Parathyroid adenoma (tissue), 2 donors: Measurements from ENCODE around the gene PLXDC1.
A peak's percentile ranks its signal among the peaks of the same experiment; 100 is the strongest.
"Not testable (repeated sequence)": the region's sequence is repeated elsewhere in the genome, so short reads cannot be mapped to it uniquely, and the experiment has no call there.

ENCODE experiments used
- H2AFZ ChIP-seq: fragments of 300-600 bp; sonication (generic); one replicate; pipeline ENCODE4 v1.7.0; 2017; ENCODE audit warnings: antibody characterized with exemption, mild to moderate bottlenecking
- H3K27ac ChIP-seq: fragments of 300-600 bp; sonication (generic); one replicate; pipeline ENCODE4 v1.7.0; 2017
- H3K27me3 ChIP-seq: fragments of 300-600 bp; sonication (generic); one replicate; pipeline ENCODE4 v1.7.0; 2017; ENCODE audit warnings: low read length; ENCODE audit not compliant: control insufficient read depth, insufficient read depth
- H3K36me3 ChIP-seq: fragments of 300-600 bp; sonication (generic); one replicate; pipeline ENCODE4 v1.7.0; 2017; ENCODE audit warnings: low read length; ENCODE audit not compliant: control insufficient read depth, insufficient read depth
- H3K4me1 ChIP-seq: fragments of 300-600 bp; sonication (generic); one replicate; pipeline ENCODE4 v1.7.0; 2017; ENCODE audit warnings: control low read depth
- H3K4me2 ChIP-seq: fragments of 300-600 bp; sonication (generic); one replicate; pipeline ENCODE4 v1.7.0; 2017; ENCODE audit warnings: low read length
- H3K4me3 ChIP-seq: fragments of 300-600 bp; sonication (generic); one replicate; pipeline ENCODE4 v1.7.0; 2017; ENCODE audit warnings: low read depth, low read length
- H3K79me2 ChIP-seq: fragments of 300-600 bp; sonication (generic); one replicate; pipeline ENCODE4 v1.7.0; 2017; ENCODE audit warnings: control low read depth
- H3K9ac ChIP-seq: fragments of 300-600 bp; sonication (generic); one replicate; pipeline ENCODE4 v1.7.0; 2017; ENCODE audit warnings: mild to moderate bottlenecking
- H3K9me3 ChIP-seq: fragments of 300-600 bp; sonication (generic); one replicate; pipeline ENCODE4 v1.7.0; 2017; ENCODE audit warnings: low read length; ENCODE audit not compliant: control insufficient read depth
- TF ChIP-seq, protein P1 (sequence below): fragments of 300-600 bp; sonication (generic); IDR thresholded peaks from one replicate; pipeline ENCODE4 v1.7.0; 2017; ENCODE audit warnings: antibody characterized with exemption, mild to moderate bottlenecking
- donor health status: primary hyperparathyroidism.

PLXDC1 gene

DNA sequence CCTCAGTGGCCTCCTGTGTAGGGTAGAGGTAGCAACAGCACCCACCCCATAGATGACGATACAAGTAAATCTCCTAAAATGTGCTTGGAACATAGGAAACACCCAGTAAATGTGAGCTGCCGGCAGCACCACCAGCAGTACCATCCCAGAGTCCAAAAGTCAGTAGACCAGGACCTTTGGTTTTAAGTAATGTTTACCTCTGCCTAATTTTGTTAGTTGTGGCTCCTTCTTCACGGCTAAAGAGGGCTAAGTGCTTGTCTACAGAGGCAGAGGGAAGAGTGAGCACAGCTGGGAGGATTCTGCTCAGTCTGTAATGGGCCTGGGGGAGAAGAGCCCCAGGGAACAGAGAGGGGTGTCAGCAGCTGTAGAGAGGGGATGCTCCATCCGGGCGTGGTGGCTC is 92.9 kb downstream of the PLXDC1 start:
- no peaks in the 10 kb centered on the region for H3K79me2 ChIP-seq
- TF ChIP-seq, protein P1, sequence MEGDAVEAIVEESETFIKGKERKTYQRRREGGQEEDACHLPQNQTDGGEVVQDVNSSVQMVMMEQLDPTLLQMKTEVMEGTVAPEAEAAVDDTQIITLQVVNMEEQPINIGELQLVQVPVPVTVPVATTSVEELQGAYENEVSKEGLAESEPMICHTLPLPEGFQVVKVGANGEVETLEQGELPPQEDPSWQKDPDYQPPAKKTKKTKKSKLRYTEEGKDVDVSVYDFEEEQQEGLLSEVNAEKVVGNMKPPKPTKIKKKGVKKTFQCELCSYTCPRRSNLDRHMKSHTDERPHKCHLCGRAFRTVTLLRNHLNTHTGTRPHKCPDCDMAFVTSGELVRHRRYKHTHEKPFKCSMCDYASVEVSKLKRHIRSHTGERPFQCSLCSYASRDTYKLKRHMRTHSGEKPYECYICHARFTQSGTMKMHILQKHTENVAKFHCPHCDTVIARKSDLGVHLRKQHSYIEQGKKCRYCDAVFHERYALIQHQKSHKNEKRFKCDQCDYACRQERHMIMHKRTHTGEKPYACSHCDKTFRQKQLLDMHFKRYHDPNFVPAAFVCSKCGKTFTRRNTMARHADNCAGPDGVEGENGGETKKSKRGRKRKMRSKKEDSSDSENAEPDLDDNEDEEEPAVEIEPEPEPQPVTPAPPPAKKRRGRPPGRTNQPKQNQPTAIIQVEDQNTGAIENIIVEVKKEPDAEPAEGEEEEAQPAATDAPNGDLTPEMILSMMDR = no peak
- H3K27me3 ChIP-seq = no peaks in the 10 kb centered on the region
- no peak overlapping the region for H3K9ac ChIP-seq
- no peak overlapping the region for H2AFZ ChIP-seq
- H3K27ac ChIP-seq = no peak overlapping the region
- H3K36me3 ChIP-seq = no peaks in the 10 kb centered on the region
- H3K4me2 ChIP-seq = no peak overlapping the region
- no peaks in the 10 kb centered on the region for H3K4me1 ChIP-seq
- H3K4me3 ChIP-seq = no peak overlapping the region
- no peaks in the 10 kb centered on the region for H3K9me3 ChIP-seq

DNA sequence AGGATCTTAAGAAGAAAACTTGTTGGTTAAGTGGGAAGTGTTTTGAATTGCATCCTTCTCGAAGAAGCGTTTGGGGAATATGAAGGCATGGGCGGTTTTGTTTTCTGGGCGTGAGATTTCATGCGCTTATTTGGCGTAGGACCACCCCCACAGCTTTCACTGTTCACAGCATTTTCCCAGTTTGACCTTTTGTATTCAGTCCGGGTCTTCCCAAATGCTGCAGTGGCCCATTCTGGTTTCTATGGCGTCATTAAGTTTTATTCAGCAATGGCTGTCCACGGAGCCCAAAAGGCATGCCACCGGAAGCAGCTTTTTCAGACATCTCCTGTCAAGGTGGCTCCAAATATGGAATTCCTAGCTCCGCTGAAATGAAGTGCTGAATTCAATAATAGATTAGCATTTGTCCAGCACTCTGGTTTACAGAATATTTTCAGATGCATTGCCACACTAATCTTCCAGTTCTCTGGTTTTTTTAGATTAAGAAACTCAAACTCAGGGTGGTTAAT is 93.7 kb downstream of the PLXDC1 start:
- H3K4me2 ChIP-seq = peak overlapping the region; percentile 88
- H3K4me3 ChIP-seq = no peak overlapping the region
- peak overlapping the region; percentile 97 for H2AFZ ChIP-seq
- TF ChIP-seq, protein P1 = no peak
- H3K9me3 ChIP-seq = no peaks in the 10 kb centered on the region
- no peak overlapping the region for H3K9ac ChIP-seq
- no peaks in the 10 kb centered on the region for H3K79me2 ChIP-seq
- H3K27ac ChIP-seq = no peak overlapping the region
- no peaks in the 10 kb centered on the region for H3K27me3 ChIP-seq
- H3K36me3 ChIP-seq = no peaks in the 10 kb centered on the region
- H3K4me1 ChIP-seq = no peaks in the 10 kb centered on the region

DNA sequence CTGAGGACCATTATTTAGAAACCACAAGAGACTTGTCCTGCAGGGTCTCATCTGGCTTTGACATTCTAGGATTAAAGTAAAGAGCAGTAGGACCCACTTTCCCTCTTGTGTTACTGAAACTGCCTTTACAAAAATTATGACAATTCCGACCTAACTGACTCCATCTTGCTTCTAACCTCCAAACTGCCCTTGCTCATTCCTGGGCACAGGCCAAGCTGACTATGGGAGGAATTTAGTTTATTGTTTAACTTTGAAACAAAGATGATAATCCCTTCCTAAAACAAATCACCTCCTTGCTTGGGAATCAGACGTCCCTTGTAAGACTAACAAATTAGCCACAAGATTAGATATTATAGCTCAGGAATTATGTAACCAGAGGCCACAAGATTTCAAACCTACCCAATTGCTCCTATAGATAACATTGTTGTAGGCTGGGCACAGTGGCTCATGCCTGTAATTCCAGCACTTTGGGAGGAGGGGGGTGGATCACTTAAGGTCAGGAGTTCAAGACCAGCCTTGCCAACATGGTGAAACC is 97.3 kb downstream of the PLXDC1 start:
- no peak overlapping the region for H3K27ac ChIP-seq
- H2AFZ ChIP-seq = no peak overlapping the region
- no peaks in the 10 kb centered on the region for H3K79me2 ChIP-seq
- H3K9me3 ChIP-seq = no peaks in the 10 kb centered on the region
- no peaks in the 10 kb centered on the region for H3K4me1 ChIP-seq
- H3K9ac ChIP-seq = no peak overlapping the region
- H3K27me3 ChIP-seq = no peaks in the 10 kb centered on the region
- TF ChIP-seq, protein P1 = no peak
- no peak overlapping the region for H3K4me3 ChIP-seq
- H3K36me3 ChIP-seq = no peaks in the 10 kb centered on the region
- H3K4me2 ChIP-seq = no peak overlapping the region

DNA sequence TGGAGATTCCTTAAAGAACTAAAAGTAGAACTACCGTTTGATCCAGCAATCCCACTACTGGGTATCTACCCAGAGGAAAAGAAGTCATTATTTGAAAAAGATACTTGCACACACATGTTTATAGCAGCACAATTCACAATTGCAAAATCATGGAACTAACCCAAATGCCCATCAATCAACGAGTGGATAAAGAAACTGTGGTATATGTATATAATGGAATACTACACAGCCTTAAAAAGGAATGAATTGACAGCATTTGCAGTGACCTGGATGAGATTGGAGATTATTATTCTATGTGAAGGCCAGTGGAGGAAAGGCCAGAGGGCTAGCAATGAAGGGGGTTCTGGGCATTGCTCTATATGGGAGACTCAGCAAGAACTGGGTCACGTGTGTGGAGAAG is 99.0 kb downstream of the PLXDC1 start:
- H3K4me2 ChIP-seq, H3K4me1 ChIP-seq, H3K36me3 ChIP-seq, H3K9ac ChIP-seq, H3K4me3 ChIP-seq, H3K9me3 ChIP-seq, H3K27ac ChIP-seq, H2AFZ ChIP-seq, H3K79me2 ChIP-seq, H3K27me3 ChIP-seq: not testable (repeated sequence)

DNA sequence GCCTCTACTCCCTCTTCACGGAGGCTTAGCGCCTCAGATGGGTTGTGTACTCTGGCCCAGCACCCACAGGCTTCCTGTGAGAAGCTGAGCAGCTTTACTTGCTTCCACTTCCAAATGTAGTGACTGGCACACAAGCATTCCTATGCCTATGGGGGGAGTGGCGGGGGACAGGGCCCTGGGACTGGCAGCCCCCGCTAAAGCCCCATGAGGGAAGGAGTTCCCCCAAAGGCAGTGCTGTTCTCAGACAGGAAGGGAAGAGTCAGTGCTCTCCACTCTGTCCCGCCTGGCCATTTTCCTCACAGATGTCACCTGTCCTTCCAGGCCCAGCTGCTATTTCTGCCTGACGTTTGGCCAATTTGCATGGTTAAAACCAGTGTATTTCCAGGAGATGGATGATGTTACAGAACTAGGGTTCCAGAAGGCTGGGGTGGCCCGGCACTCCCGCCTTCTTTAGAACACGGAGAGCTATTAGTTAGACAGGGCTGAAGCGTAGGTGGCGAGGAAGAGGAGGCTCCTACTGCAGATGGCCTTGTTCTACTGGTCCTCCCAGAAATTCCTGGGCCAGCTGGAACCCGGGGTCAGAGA is 100.3 kb downstream of the PLXDC1 start:
- Histone ChIP-seq H3K4me3 (no peak overlapping the region), H3K27me3 (no peaks in the 10 kb centered on the region), H2AFZ (no peak overlapping the region), H3K9ac (no peak overlapping the region), H3K4me2 (no peak overlapping the region), H3K27ac (no peak overlapping the region), H3K79me2 (no peaks in the 10 kb centered on the region), H3K9me3 (no peaks in the 10 kb centered on the region), H3K4me1 (no peaks in the 10 kb centered on the region), H3K36me3 (no peaks in the 10 kb centered on the region)
- TF ChIP-seq, protein P1 = no peak
